Left lung (tissue), 10 donors: ENCODE results near the gene AUNIP. TPM values are rescaled to one million over a fixed set of nuclear protein-coding genes. Genes with fewer than 3 reads are reported as not detected.

Experiments used
- ATAC-seq: fragments of 200-7000 bp; cut with Tn5 transposase; one replicate; pipeline ENCODE4 v1.9.1; 2020; ENCODE audit warnings: moderate library complexity
- DNase-seq, 4 donors: peaks; one replicate each; pipeline ENCODE4 v3.0.0-alpha.2; 2013 to 2020
- H3K27ac ChIP-seq, 2 donors: fragments of 200-600 bp; sonication (generic) in 1 of 2; one replicate each; pipeline versions ENCODE4 v1.5.0 to v1.8.0; 2020 to 2021
- H3K27me3 ChIP-seq, 2 donors: fragments of 200-600 bp; sonication (generic) in 1 of 2; one replicate each; pipeline versions ENCODE4 v1.5.0 to v1.8.0; 2020 to 2021
- H3K36me3 ChIP-seq, 2 donors: fragments of 200-600 bp; sonication (generic) in 1 of 2; one replicate each; pipeline versions ENCODE4 v1.5.0 to v1.8.0; 2020 to 2021
- H3K4me1 ChIP-seq, 2 donors: fragments of 200-600 bp; one replicate each; pipeline ENCODE4 v1.8.0; 2021
- H3K4me3 ChIP-seq, 2 donors: fragments of 200-600 bp; sonication (generic) in 1 of 2; one replicate each; pipeline versions ENCODE4 v1.5.0 to v1.8.0; 2020 to 2021; ENCODE audit warnings: mild to moderate bottlenecking in 1 of 2
- H3K9me3 ChIP-seq, 2 donors: fragments of 200-600 bp; sonication (generic) in 1 of 2; one replicate each; pipeline versions ENCODE4 v1.5.0 to v1.8.0; 2020 to 2021
- CTCF ChIP-seq, 2 donors: fragments of 200-600 bp; sonication (generic) in 1 of 2; IDR thresholded peaks; one replicate each; pipeline versions ENCODE4 v1.5.0 to v1.8.0; 2021; ENCODE audit warnings: antibody characterized with exemption in 2 of 2
- intact Hi-C, 2 donors: fragments of 100-400 bp; cut with DNase I; formaldehyde crosslinking; loops; one replicate each; pipeline versions ENCODE4 v1.11.2 to v1.14.2; 2022
- polyA plus RNA-seq, 6 donors: library from polyadenylated mRNA; unstranded; fragments of 120-200 nt; gene quantifications; one replicate each; pipeline ENCODE4 v1.2.1, GENCODE V29; 2013; ENCODE audit not compliant: insufficient read length in 6 of 6
- total RNA-seq, 2 donors: library from RNA; stranded (reverse); fragmentation: NEBNext Ultra II Directional; extraction: Animal tissue kit (Norgen Biotek cat#: 25700); gene quantifications; one replicate each; pipeline ENCODE4 v1.2.1, GENCODE V29; 2021
- donor health status: DM: no; HTN: yes; CAD: no.
- donor health status: DM: no; HTN: no; CAD: no.

The AUNIP gene
- total and polyA plus RNA-seq, 8 donors = 0.97 to 3.1 (median 2.4) TPM

DNA sequence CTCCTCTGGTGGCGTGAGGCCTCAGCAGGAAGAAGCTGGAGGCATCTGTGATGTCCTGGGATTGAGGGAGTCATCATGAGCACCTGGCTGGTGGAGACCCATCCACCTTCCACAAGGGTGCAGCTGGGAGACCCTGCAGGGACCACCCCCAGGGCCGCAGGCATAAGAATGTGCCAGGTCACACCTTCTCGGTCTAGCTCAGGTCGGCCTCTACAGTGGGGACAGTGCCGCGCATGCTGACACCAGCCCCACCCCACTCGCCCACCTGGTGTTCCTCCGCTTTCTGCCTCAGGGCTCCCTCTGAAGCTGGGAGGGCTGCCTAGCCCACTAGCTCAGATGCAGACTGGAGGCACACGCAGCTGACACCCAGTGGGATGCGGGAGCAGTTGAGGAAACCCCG is 22.0 kb upstream of the AUNIP start:
- no peak for ATAC-seq
- H3K36me3 ChIP-seq = no peaks in the 10 kb centered on the region
- H3K27ac ChIP-seq = no peak overlapping the region
- intact Hi-C loops = no loop called here
- H3K27me3 ChIP-seq = no peaks in the 10 kb centered on the region
- DNase-seq = no peak
- no peaks in the 10 kb centered on the region for H3K9me3 ChIP-seq
- peaks cover 0 to 4% of the 10 kb centered on the region in 2 donors for H3K4me1 ChIP-seq
- no peak overlapping the region for H3K4me3 ChIP-seq
- no peak for TF ChIP-seq CTCF (IDR thresholded peaks at IDR 0.05)

GRCh38 chr1:25880518-25880917 is 21.3 kb upstream of the AUNIP start:
- Histone ChIP-seq H3K4me1 (peaks cover 0 to 12% of the 10 kb centered on the region in 2 donors), H3K9me3 (no peaks in the 10 kb centered on the region), H3K36me3 (no peaks in the 10 kb centered on the region), H3K27ac (no peak overlapping the region), H3K27me3 (no peaks in the 10 kb centered on the region), H3K4me3 (no peak overlapping the region)
- intact Hi-C loops = no loop called here
- no peak for TF ChIP-seq CTCF (IDR thresholded peaks at IDR 0.05)
- no peak for ATAC-seq
- DNase-seq = no peak

DNA sequence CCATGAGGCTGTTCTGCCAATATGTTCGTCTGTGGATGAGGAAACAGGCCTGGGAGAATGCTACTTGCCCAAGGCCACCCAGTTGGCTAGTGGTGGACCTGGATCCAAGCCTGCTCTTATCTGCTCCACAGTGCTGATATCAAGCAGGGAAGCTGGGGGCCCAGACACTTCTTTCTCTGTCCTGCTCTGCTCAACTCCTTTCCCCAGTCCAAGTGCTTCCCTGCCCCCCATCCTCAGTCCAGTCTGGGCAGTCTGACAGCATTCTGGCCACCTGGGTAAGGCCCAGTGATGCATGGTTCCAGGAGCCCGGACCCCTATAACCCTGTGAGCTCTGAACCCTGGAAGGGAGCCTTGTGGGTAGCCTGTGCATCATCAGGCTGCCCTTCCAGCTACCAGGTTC is 20.4 kb upstream of the AUNIP start:
- no peak overlapping the region for H3K27ac ChIP-seq
- no peak for ATAC-seq
- no peak for DNase-seq

GRCh38 chr1:25878690-25879089 is 19.4 kb upstream of the AUNIP start:
- H3K27ac ChIP-seq = no peak overlapping the region

More for the DNA sequence above, 20.4 kb upstream of the AUNIP start:
- no peak for TF ChIP-seq CTCF (IDR thresholded peaks at IDR 0.05)
- no peaks in the 10 kb centered on the region for H3K36me3 ChIP-seq
- H3K4me3 ChIP-seq = no peak overlapping the region
- peaks cover 4 to 19% of the 10 kb centered on the region in 2 donors for H3K4me1 ChIP-seq
- no peaks in the 10 kb centered on the region for H3K9me3 ChIP-seq
- no peaks in the 10 kb centered on the region for H3K27me3 ChIP-seq
- intact Hi-C loops = no loop called here

DNA sequence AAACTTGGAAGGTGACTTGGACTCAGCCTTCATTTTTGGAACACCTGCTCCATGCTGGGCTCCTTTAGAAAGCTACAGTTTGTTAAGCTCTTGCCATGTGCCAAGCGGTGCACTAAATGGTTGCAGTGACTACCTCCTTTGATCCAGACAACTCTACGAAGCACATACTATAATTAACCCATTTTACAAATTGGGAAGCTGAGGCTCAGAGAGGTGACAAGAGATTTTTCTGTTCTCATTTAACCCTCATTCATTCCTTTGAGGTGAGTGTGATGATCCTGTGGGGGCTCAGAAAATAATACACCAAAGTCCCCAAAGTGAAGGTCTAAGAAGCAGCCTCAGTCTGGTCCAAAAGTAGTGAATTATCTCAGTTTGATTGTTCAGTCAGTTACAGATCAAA is 17.9 kb upstream of the AUNIP start:
- H3K4me3 ChIP-seq = no peak overlapping the region
- H3K27ac ChIP-seq = no peak overlapping the region
- no peaks in the 10 kb centered on the region for H3K27me3 ChIP-seq
- no peaks in the 10 kb centered on the region for H3K36me3 ChIP-seq
- no peak for TF ChIP-seq CTCF (IDR thresholded peaks at IDR 0.05)
- ATAC-seq = no peak
- intact Hi-C loops = no loop called here
- H3K9me3 ChIP-seq = no peaks in the 10 kb centered on the region
- H3K4me1 ChIP-seq = peaks cover 10 to 40% of the 10 kb centered on the region in 2 donors
- no peak for DNase-seq

More at GRCh38 chr1:25878690-25879089, 19.4 kb upstream of the AUNIP start:
- no peaks in the 10 kb centered on the region for H3K27me3 ChIP-seq
- DNase-seq (no peak), ATAC-seq (no peak)
- H3K9me3 ChIP-seq = no peaks in the 10 kb centered on the region
- intact Hi-C loops = no loop called here
- TF ChIP-seq CTCF (IDR thresholded peaks at IDR 0.05) = no peak
- no peaks in the 10 kb centered on the region for H3K36me3 ChIP-seq
- H3K4me1 ChIP-seq = peaks cover 10 to 26% of the 10 kb centered on the region in 2 donors
- no peak overlapping the region for H3K4me3 ChIP-seq
